IPS-18c (cell line): ENCODE results near the gene NAV3.

ENCODE experiments used
- H3K4me3 ChIP-seq: 2 replicates; pipeline ENCODE4 v1.7.0; 2013; ENCODE audit warnings: low read depth, mild to moderate bottlenecking, low read length, moderate library complexity; ENCODE audit not compliant: insufficient read depth
- H3K9me3 ChIP-seq: one replicate; pipeline ENCODE4 v1.6.1; 2013; ENCODE audit warnings: mild to moderate bottlenecking, low read length, moderate library complexity; ENCODE audit not compliant: control insufficient read depth, insufficient read depth

Gene NAV3

DNA sequence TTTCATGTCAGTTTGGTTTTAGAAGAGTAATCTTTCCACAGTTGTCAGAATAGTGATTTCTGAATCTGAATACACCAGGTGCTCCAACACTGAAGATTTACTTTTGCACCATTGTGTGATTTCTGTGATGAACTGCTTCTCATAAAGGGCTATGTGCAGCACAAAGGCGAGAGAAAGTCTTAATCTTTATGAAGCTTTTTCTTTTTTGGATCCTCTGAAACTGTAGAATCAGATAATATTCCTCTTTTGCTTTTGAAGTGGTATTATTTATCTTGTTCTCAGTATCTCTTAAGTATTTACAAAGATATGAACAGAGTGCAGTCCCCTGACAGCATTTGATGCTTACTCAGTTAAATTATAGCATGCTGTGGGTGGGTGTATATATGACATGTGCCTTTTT lies 207.8 kb downstream of the NAV3 start:
- no peaks in the 10 kb centered on the region for H3K9me3 ChIP-seq
- H3K4me3 ChIP-seq: no peak overlapping the region

DNA sequence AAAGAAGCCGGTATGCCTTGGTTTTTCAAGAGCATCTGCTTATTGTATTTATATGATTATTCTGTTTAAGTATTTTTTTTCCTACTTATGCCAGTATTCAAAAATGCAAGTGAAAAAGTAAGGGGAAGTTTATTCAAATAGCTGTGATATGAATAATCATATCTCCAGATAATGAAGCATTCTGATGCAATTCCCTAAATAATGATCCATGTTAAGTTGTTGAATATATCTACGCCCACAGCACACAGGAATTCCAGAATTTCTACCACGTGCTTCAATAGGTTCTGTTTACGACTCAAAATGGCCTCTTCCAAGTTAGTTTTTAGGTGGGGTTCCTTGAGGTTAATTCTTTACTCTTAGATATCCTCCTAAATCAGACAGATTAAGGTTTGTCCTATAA lies 208.3 kb downstream of the NAV3 start:
- no peak overlapping the region for H3K4me3 ChIP-seq
- no peaks in the 10 kb centered on the region for H3K9me3 ChIP-seq

DNA sequence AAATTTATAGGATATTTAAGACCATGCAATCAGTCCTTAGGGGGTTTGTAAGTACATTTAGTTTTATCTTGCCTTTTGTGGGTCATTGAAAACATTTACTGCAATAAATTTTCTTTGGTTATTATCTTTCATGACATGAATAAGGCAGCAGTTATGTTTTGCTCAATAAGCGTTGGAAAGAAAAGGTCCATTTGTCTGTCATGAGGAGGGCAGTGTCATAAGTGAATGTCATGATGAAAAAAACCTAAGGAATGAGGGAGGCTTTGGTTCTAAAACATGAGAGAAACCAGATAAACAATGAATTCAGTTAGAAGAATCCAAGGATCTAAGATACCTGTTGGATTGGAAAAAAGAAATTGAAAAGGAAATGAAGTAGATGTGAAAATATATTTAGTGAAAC lies 209.4 kb downstream of the NAV3 start:
- H3K4me3 ChIP-seq: no peak overlapping the region

DNA sequence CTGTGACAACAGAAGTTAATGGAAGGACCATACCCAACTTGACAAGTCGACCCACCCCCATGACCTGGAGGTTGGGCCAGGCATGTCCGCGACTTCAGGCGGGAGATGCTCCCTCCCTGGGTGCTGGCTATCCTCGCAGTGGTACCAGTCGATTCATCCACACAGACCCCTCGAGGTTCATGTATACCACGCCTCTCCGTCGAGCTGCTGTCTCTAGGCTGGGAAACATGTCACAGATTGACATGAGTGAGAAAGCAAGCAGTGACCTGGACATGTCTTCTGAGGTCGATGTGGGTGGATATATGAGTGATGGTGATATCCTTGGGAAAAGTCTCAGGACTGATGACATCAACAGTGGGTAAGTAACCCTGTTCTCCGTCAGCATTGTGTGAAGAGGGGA lies 220.1 kb downstream of the NAV3 start:
- Histone ChIP-seq H3K4me3 (no peak overlapping the region), H3K9me3 (peaks cover 7% of the 10 kb centered on the region)

More for the DNA sequence above, 209.4 kb downstream of the NAV3 start:
- H3K9me3 ChIP-seq: peaks cover under 1% of the 10 kb centered on the region

DNA sequence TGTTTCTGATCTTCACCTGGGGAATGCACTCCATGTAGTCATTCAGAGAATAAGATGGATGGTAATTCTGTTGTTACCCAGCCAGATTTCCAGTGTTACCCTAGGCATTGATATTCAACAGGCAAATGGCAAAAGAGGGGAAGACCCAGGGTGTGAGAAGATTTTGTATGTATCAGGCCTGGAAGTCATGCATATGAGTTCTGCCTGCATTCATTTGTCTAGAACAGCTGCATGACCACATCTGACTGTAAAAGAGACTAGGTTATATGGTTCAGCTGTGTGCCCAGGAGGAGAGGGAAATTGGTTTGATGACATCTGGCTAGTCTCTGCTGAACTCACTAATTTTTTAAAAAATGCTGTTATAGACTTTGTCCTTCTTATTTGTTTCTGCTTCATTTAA lies 224.9 kb downstream of the NAV3 start:
- H3K9me3 ChIP-seq: no peaks in the 10 kb centered on the region

DNA sequence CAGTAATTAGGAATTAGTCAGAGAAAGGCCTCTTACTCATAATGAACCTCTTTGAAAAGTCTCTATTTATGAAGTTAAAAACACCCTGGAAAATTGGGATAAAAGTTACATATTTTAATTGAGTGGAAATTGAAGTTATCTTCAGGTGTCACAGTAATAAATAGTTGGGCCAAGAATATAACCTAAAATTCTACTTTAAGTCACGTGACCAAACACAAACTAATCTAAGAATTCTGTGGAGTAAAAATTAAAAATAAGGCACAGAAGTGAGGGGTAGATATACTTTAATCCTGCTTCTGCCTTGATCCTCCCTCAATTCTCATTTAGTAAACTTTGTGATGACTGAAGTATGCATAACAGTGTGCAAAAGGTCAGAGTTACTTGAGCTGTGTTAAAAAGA lies 226.4 kb downstream of the NAV3 start:
- Histone ChIP-seq H3K4me3 (no peak overlapping the region), H3K9me3 (no peaks in the 10 kb centered on the region)

More for the DNA sequence above, 224.9 kb downstream of the NAV3 start:
- H3K4me3 ChIP-seq: no peak overlapping the region

DNA sequence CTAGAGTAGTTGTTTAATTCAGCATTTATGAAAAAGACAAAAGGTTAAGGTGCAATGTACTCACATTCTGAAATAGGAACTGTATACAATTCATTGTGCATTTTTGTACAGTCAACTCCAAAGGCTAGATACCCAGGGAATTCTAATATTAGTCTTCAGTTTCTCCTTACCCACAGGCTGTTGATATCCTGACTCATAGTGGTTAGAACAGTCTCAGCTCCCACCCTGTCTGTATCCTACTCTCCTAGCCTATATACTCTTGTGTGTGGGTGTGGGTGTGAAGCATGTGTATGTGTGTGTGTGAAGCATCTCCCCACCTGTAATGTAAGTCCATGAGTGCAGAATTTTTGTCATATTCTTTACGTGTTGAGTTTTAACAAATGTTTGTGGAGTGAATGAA lies 229.5 kb downstream of the NAV3 start:
- Histone ChIP-seq H3K4me3 (no peak overlapping the region), H3K9me3 (no peaks in the 10 kb centered on the region)

DNA sequence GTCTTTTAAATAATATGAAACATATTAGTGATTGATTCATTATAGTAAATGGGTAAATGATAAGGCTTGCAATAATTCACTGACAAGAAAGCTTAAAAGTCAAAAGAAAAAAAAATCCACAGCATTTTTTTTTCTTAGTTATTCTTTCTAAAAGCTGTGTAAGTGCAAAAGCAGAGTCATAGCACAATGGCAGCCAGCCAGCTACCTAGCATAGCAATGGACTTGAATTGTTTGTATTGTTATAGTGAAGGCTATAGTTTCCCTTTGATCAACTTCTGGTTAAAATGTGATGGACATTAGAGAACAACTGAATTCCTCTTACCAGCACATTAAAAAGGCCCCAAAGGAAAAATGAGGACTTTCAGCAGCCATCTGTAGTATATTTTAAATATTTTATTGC lies 232.1 kb downstream of the NAV3 start:
- H3K9me3 ChIP-seq: no peaks in the 10 kb centered on the region
- no peak overlapping the region for H3K4me3 ChIP-seq

DNA sequence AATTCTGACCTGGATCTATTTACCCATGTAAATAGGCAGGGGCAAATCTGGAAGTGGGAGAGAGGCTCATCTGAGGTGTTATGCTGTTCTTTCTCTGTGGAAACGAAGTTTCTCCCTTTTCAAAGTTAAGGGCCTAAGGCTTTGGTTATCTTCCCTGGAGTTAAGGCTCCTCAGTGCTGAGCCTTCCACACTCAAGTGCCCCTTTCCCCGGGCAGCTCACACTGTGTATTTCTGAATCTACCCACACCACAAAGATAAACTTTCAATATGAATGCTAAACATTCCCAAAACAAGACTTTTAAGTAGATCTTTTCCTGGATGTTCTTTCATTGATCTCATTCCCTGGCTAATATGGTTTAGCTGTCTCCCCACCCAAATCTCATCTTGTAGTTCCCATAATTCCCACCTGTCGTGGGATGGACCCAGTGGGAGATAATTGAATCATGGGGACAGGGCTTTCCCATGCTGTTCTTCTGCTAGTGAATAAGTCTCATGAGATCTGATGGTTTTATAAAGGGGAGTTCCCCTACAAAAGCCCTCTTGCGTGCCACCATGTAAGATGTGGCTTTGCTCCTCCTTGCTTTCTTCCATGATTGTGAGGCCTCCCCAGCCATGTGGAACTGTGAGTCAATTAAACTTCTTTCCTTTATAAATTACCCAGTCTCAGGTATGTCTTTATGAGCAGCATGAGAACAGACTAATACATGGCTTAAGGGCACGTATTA lies 251.1 kb downstream of the NAV3 start:
- Histone ChIP-seq H3K9me3 (peaks cover 2% of the 10 kb centered on the region), H3K4me3 (no peak overlapping the region)

DNA sequence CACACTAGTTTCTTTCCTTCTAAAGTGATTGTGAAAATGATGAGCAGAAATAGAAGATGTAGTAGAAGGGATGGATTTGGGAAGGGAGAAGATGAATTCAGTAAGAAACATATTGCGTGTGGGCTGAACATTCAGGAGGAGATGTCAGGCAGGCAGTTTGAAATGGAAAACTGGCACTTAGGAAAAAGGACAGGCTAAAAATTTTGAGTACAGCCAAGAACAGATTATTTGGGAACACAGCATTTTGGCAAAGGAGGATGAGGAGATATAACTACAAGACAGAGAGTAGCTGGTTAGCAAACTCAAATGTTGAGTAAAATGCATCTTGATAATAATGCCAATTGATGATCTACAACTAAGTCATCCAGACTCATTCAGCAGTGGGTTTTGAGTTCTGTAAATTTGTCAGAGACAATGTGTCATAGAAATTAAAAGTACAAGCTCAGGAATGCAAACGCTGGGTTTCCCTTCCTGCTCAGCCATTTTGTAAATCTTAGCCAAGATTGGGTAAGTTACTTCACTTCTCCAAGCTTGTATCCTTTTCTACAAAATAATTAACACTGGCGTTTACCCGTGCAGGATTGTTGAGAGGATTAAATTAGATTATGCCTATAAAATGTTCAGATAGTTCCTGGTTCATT lies 255.0 kb downstream of the NAV3 start:
- peaks cover 2% of the 10 kb centered on the region for H3K9me3 ChIP-seq
- no peak overlapping the region for H3K4me3 ChIP-seq

DNA sequence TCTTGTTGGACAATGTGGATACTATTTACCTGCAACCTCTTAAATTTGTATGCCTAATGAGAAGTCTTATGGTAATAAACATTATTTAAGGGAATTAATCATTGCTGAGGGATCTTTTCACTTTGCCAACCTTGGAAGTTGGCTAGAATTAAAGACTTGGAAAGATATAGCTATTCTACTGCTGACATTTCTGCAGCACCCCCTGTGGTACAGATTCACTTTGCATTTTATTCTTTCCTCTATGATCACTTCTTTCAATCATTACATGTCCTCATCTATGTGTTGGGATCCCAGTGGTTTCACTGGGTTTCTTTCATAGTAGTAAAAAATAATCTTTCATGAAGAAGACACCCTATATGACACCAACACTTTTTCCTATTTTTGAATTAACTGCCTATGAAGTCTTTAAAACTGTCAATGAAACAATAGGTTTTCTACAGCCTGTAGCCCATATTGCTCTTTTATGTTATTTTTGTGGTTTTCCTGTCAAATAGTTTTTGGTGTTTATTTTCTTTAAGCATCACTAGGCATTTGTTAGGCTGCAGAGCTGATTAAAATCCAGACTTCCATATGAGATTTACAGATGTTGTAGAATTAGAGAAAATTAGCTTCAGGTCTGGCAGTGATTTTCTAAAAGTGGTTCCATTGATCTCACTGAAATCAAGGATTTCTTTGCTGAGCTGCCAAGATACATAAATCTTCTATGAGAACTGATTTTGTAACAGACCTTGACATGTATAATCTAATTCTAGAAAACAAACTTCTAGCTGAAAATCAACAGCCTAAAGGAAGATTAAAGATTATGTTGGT lies 256.1 kb downstream of the NAV3 start:
- H3K9me3 ChIP-seq: peaks cover 2% of the 10 kb centered on the region
- no peak overlapping the region for H3K4me3 ChIP-seq

DNA sequence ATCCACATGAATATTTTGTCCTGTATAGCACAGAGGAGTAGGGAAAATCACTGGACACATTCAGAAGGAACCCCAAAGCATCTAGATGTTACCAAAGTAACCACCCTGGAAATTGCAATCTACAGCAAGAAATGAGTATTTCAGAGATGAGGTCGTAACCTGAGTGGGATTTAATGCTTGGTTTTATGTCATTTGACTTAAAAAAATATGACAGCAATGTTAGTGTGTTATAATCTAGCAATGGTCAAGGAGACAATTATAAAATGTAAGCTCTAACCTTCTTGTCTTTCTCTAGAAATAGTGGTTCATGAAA lies 256.6 kb downstream of the NAV3 start:
- Histone ChIP-seq H3K9me3 (peaks cover 2% of the 10 kb centered on the region), H3K4me3 (no peak overlapping the region)

DNA sequence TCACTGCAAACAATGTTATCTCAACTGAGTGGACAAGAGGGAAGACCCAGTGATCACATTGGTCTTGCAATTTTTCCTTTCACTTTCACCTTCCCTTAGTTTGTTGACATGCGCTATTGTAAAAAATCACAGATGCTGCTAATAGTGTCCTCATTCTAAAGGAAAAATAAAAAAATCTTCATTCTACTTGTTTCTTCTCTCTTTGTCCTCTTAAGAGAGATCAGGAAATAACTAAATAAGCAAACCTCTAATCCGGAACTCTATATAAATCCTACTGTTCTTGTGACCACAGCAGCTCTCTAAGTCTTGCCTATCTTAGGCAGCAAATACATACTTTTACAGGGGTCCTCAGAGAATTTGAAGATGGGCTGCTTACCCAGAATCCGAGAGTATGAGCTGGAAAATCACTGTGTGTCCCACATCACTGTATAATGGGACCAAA lies 257.7 kb downstream of the NAV3 start:
- no peak overlapping the region for H3K4me3 ChIP-seq

DNA sequence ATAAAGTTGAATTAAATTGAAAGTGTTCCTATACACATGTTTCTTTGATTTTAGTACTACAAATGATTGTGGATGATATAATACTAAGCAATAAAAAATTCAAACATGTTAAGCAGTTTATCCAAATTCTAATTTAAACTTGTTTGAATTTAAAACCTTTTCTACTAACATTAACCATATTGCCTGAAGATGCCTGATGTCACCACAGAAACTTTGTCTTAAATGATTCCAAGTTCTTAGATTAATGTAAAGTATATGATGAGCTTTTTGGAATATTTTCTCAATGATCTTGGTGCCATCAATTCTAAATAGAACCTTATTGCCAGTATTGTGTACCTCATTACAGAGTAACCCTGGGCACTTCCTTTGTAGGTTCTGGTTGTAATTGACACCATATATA lies 259.6 kb downstream of the NAV3 start:
- Histone ChIP-seq H3K9me3 (no peaks in the 10 kb centered on the region), H3K4me3 (no peak overlapping the region)

More for the DNA sequence above, 257.7 kb downstream of the NAV3 start:
- no peaks in the 10 kb centered on the region for H3K9me3 ChIP-seq

DNA sequence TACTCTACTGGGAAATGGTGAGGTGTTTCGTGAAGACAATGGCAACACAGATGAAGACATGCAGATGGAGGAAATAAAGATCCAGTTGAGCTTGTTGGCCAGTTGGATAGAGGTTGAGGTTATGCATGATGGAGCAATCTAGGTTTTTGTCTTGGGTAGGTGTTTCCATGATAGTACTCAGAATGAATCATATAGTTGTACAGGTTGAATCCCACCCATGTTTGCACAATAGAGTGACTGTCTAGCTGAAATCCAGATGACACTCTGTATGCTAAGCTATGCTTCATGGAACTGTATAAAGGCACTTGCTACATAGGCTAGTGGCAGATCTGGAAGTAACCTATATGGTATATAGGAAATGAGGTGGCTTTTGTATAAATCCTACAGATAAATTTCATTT lies 264.9 kb downstream of the NAV3 start:
- H3K9me3 ChIP-seq: no peaks in the 10 kb centered on the region
- H3K4me3 ChIP-seq: no peak overlapping the region

DNA sequence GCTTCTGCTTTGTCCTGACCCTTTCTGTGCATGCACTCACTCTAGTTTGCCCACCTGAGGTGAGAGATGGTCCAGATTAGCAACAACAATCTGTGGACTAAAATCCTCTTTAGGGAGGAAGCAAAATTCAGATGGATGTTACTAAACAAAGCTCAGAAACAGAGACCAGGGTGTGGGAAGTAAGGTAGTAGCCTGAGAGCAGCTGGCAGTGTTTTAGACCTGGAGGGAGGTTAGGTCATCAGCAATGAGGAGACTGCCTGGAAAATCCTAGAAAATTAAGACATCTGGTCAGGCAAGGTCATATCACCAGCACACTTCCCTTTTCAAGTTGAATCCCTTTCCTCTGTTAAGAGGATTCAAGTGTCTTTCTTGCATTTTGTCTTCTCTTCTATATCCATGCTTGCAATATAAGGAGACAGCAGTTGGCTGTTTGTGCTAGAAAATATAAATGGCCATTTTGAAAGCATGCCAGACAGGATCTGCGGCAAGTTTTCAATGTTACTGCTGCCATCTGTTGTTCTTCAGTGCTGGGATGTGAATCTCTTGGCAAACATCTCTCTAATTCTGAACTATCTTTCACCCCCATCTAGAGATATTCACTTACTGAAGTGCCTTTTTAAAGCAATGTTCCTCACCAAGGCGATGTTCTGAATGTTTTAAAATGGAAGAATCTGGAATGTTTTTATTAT lies 266.4 kb downstream of the NAV3 start:
- H3K4me3 ChIP-seq: no peak overlapping the region
- H3K9me3 ChIP-seq: no peaks in the 10 kb centered on the region

DNA sequence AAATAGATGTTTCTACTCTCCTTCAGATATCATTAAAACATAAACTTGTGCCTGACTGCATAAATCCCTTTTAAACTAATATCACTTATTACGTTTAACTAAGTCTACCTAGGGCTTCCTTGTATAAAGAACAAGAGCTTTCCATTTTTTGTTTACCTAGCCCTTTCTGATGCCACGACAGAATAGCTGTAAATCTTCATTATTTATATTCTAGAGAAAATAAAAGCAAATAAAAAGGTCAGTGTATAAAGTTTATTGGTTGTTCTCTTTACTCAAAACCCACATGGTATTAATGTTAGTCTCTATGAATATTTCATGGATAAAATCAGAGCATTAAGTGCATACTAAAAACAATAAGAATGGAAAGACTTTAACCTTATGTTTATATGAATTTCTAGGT lies 269.1 kb downstream of the NAV3 start:
- H3K9me3 ChIP-seq: no peaks in the 10 kb centered on the region
- no peak overlapping the region for H3K4me3 ChIP-seq
